ENCODE measurements around the gene MYO5B.

Gene MYO5B

DNA sequence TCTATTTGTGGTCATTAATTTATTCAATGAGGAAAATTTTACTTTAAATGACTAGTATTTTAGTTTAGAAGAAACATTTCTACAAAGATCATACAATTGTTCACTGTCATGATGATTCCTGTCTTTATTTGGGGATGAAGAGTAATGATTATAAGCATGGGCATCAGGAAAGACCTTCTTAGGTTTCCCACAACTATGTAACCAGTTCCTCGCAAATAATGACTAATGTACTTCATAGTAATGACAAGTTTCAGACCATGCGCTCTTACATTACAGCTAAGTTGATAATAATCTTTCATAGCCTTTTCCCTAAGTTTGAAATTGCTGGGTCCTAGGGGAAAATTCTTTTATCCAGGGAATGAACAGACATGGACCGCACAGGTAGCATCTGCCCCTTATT lies 90.5 kb downstream of the MYO5B start:
- H2AFZ ChIP-seq (ENCODE audit: low read length), result no peak overlapping the region
- no peaks in the 10 kb centered on the region for H3K27me3 ChIP-seq (replicated peaks; ENCODE audit: insufficient read depth, low read length)
- H3K27ac ChIP-seq (ENCODE audit: low read length), result no peak overlapping the region
- H3K9me2 ChIP-seq (replicated peaks; ENCODE audit: insufficient read depth, low read length), result no peaks in the 10 kb centered on the region
- no peaks in the 10 kb centered on the region for H4K20me1 ChIP-seq (ENCODE audit: insufficient read depth, low read length)
- H3K9ac ChIP-seq (ENCODE audit: low read length), result no peak overlapping the region
- peaks cover 19% of the 10 kb centered on the region for H3F3A ChIP-seq (ENCODE audit: insufficient read depth, low read length)
- peaks cover 33% of the 10 kb centered on the region for H3K4me1 ChIP-seq (ENCODE audit: low read length)
- TF ChIP-seq CTCF (IDR thresholded peaks at IDR 0.05; ENCODE audit: low read length), result no peak
- no peak for TF ChIP-seq EZH2 (optimal IDR thresholded peaks at IDR 0.05; ENCODE audit: low read depth, low read length)
- no peak for TF ChIP-seq EZH2phosphoT487 (IDR thresholded peaks at IDR 0.05; ENCODE audit: low read length)
- H3K9me3 ChIP-seq (replicated peaks; ENCODE audit: insufficient read depth, low read length), result no peaks in the 10 kb centered on the region
- peaks cover 61% of the 10 kb centered on the region for H3K79me2 ChIP-seq (ENCODE audit: low read length)
- no peak overlapping the region for H3K4me3 ChIP-seq (ENCODE audit: low read length)
- H3K4me2 ChIP-seq (ENCODE audit: low read depth, low read length), result no peak overlapping the region
- no peaks in the 10 kb centered on the region for H3K36me3 ChIP-seq (replicated peaks; ENCODE audit: insufficient read depth, low read length)
- DNase-seq, result no peak

DNA sequence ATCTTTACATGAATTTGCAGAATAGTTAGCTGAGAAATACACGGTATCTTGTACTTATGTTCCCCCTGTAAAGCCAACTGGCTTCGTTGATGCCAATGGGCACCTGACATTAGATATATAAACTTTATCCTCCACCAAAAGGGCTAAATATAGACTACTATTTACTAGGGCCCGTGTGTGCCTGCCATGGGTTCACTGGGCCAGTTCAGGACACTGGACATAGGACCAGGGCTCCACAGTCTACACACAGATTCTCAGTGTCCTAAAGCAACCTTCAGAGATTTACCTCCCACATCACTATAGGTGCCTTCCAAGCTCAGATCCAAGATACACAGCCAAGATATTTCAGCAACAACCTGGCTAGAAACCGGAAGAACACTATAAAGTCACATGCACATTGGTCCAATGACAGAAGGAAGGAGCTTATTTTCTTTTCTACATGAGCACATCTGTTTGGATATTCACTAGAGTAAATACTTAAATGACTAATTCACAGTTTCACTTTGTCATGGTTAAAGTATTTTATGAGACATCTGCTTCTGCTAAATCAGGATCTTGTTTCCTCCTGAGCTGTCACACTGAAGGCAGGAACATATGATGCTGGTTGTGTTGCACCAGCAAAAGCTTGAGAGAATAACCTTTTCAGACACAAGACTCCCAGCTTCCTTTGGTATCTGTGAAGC lies 95.1 kb downstream of the MYO5B start:
- H3K9ac ChIP-seq (ENCODE audit: low read length), result peak overlapping the region; percentile 53; the same call in 1 of the 2 replicates
- TF ChIP-seq EZH2 (optimal IDR thresholded peaks at IDR 0.05; ENCODE audit: low read depth, low read length) (no peak), EZH2phosphoT487 (IDR thresholded peaks at IDR 0.05; ENCODE audit: low read length) (no peak), CTCF (IDR thresholded peaks at IDR 0.05; ENCODE audit: low read length) (no peak)
- peak overlapping the region; percentile 93 for H3K27ac ChIP-seq (ENCODE audit: low read length)
- H3F3A ChIP-seq (ENCODE audit: insufficient read depth, low read length), result peaks cover 35% of the 10 kb centered on the region
- peaks cover 78% of the 10 kb centered on the region for H3K79me2 ChIP-seq (ENCODE audit: low read length)
- peaks cover 51% of the 10 kb centered on the region for H3K4me1 ChIP-seq (ENCODE audit: low read length)
- peak overlapping the region; percentile 46 for H3K4me2 ChIP-seq (ENCODE audit: low read depth, low read length)
- no peaks in the 10 kb centered on the region for H3K27me3 ChIP-seq (replicated peaks; ENCODE audit: insufficient read depth, low read length)
- no peaks in the 10 kb centered on the region for H3K36me3 ChIP-seq (replicated peaks; ENCODE audit: insufficient read depth, low read length)
- peak overlapping the region; percentile 35 for H3K4me3 ChIP-seq (ENCODE audit: low read length)
- no peaks in the 10 kb centered on the region for H3K9me2 ChIP-seq (replicated peaks; ENCODE audit: insufficient read depth, low read length)
- peak; percentile 81 for DNase-seq
- H3K9me3 ChIP-seq (replicated peaks; ENCODE audit: insufficient read depth, low read length), result no peaks in the 10 kb centered on the region
- H4K20me1 ChIP-seq (ENCODE audit: insufficient read depth, low read length), result no peaks in the 10 kb centered on the region
- no peak overlapping the region for H2AFZ ChIP-seq (ENCODE audit: low read length)

DNA sequence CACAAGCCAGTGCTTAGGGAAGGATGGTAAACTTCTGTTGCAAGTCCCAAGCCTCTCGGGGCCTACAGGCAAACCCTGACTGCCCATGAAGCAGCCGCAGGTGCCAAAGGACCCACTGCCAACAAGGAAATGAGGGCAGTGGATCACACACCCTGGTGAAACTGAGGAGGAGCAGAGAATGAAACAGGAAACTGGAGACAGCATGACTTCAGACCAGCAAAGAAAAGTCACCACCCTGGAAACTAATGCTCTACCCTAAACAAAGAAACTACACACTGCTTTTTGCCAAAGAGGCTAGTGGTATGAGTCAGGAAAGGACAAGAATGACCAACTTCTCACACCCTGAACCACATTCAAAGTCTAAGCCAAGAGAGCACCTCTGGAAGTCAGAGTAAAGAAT lies 97.2 kb downstream of the MYO5B start:
- Histone ChIP-seq H3K27ac (ENCODE audit: low read length) (peak overlapping the region; percentile 69; the same call in 1 of the 2 replicates), H3K9ac (ENCODE audit: low read length) (peak overlapping the region; percentile 10; the same call in 1 of the 2 replicates), H2AFZ (ENCODE audit: low read length) (no peak overlapping the region), H3K4me1 (ENCODE audit: low read length) (peaks cover 65% of the 10 kb centered on the region), H4K20me1 (ENCODE audit: insufficient read depth, low read length) (no peaks in the 10 kb centered on the region), H3F3A (ENCODE audit: insufficient read depth, low read length) (peaks cover 41% of the 10 kb centered on the region), H3K9me3 (replicated peaks; ENCODE audit: insufficient read depth, low read length) (no peaks in the 10 kb centered on the region), H3K27me3 (replicated peaks; ENCODE audit: insufficient read depth, low read length) (no peaks in the 10 kb centered on the region), H3K4me3 (ENCODE audit: low read length) (no peak overlapping the region), H3K36me3 (replicated peaks; ENCODE audit: insufficient read depth, low read length) (no peaks in the 10 kb centered on the region), H3K4me2 (ENCODE audit: low read depth, low read length) (peak overlapping the region; percentile 24), H3K79me2 (ENCODE audit: low read length) (peaks cover 77% of the 10 kb centered on the region), H3K9me2 (replicated peaks; ENCODE audit: insufficient read depth, low read length) (no peaks in the 10 kb centered on the region)
- no peak for TF ChIP-seq CTCF (IDR thresholded peaks at IDR 0.05; ENCODE audit: low read length)
- TF ChIP-seq EZH2phosphoT487 (IDR thresholded peaks at IDR 0.05; ENCODE audit: low read length), result no peak
- TF ChIP-seq EZH2 (optimal IDR thresholded peaks at IDR 0.05; ENCODE audit: low read depth, low read length), result no peak
- peak; percentile 47 for DNase-seq
